SHP77 (cell line): Measurements from ENCODE around the gene NARF.
A peak's percentile ranks its signal among the peaks of the same experiment; 100 is the strongest.
"Not testable (repeated sequence)": the region's sequence is repeated elsewhere in the genome, so short reads cannot be mapped to it uniquely, and the experiment has no call there.

ENCODE experiments used
- DNase-seq, 2 experiments: peaks; one replicate each; lab custom pipeline; 2025; lab: John Stamatoyannopoulos, UW

The NARF gene

DNA sequence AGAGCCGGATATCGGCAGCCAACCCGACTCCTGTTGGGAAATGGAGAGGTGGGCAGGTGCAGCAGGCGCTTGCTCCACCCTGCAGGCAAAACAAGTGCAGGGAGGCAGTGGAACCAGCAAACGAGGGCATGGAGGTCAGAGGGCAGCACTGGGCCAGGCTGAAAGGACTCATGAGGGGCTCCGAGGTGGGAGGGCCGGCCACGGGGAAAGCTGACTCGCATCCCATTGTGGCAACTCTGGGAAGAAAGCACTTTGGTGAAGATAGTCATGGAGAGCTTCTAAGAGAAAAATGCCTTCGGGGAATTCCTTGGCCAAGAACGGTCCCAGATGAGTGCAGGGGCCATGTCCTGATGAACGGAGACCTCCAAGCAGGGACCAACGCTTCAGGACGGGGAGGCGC is 12.4 kb upstream of the NARF start:
- DNase-seq = no peak

DNA sequence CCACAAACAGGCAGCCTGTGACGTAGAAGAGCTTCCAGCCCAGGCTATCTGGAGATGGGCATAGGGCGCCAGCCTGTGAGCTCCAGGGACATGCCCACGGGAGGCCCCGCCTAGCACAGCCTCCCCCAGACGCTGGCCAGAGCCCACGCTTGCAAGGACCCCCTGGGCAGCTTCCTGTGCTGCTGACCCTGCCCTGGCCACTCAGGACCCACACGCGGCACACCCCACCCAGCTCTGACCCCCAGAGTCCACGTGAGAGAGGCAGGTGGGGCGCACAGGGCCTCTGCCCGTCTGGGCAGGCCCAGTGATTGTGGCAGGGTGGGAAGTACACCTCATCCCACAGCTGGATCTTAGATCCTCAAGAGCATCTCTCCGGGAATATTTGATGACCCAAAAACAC is 11.9 kb upstream of the NARF start:
- DNase-seq = no peak

DNA sequence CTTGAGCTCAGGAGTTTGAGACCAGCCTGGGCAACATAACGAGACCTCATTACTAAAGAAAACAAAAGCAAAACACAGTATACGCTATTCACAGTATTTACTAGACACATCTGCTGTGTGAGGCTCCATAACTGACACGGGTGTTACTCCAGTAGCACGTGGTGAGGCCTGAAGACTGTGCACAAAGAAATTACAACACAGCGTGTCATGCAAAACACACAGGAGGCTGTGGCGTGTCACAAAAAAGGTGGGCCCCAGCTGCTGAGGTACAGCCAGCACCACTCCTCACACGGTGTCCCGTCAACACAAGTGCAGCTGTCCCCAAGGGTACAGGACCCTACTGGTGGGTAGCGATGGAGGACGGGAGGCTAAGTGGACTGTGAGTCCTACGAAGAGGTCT is 10.7 kb upstream of the NARF start:
- DNase-seq = no peak

DNA sequence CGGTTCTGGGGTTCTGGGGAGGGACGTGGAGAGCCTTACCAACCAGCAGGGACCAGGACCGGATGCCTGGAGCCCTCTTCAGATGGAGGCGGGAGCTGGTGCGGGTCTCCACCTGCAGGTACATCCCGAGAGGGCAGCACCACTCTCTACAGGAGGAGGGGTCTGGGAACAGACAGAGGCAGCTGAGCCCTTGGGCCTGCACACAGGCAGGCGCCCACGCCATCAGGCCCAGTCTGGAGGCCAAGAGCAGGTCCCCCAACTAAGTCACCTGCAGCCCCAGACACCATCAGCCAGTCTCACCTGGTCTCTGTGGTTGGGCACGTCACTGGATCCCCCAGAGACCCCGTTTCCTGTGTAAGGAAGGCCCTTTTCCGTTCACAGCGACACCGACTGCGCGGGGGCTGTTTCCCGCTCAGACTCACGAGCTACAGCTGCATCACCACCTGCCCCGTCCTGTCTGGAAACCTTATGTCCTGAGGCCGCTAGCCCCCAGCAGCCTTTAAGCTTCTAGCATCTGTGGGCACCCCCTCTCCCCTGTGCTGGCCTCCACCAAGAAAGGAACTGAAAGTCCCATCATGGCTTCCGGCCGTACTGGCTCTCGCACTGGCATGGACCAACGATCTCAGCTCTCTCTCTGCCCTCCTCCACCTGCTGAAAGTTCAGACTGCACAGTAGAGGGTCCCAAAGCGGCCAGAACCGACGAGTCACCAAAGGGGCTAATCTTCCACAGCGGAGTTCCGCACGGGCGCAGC is 9.2 kb upstream of the NARF start:
- peak; percentile 55 to 75 for DNase-seq

DNA sequence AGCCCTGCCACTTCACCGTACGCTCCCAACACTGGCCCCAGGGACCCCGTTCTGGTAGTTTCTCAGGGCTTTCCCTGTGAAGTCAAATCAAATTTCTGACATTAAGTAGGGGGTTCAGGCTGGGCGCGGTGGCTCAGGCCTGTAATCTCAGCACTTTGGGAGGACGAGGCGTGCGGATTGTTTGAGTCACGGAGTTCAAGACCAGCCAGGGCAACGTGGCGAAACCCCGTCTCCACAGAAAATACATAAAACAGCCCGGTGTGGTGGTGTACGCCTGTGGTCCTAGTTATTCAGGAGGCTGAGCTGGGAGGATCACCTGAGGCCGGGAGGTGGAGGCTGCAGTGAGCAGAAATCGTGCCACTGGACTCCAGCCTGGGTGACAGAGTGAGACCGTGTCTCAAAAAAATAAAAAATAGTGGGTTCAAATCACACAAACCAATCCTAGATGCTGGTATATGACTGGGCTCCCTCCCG is 8.6 kb upstream of the NARF start:
- DNase-seq = no peak

DNA sequence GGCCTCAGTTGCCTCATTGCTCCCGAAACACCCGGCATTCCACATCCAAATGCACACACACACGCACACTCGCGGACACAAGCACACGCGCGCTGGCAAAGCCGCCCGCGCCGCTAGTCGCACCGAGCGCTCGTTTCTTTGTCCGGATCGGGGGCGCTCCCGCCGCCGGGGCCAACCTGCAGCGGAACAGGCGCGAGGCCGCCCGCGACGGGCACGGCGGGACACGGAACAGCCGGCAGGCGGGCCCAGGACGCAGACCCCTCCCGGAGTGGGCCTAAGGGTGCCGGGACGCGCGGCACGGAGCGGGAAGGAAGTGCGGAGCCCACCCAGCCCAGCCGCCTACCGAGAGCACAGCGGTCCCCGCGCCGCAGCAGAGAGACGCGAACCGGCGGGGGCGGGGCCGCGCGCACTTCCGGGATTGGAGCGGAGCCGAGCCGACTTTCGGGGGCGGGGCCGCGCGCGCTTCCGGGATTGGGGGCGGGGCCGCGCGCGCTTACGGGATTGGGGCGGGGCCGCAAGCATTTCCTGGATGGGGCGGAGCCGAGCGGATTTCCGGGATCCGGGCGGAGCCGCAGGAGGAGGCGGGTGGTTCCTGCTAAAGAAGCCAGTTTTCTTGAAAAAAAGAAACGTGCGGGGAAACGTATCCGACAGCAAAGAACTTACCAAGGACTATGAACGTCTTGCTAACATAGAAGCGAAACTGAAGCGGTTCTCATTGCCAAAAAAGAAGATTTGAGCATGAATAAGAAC is 8.0 kb upstream of the NARF start, which contains the start of gene CYBC1:
CYBC1 (minus strand) TSS at position 396 of the 750 bp plus-strand sequence. CDS start 1,498 bp downstream, outside the sequence.
- DNase-seq = peak; percentile 92 to 97

DNA sequence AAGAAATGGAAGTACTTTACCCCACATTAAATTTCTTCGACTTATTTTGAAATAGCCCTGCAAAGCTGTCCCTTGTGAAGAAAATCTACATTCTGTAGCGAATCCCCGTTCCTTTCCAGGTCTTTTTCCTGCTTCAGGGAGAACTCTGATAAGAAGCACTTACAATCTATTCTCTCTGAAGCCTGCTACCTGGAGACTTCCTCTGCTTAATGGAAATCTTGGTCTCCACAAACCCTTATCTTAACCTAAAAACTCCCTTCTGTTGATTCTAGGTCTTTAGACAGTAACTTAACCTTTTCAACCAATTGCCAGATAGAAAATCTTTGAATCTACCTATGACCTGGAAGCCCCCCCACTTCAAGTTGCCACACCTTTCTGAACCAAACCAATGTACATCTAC is 6.4 kb upstream of the NARF start:
- DNase-seq = no peak

DNA sequence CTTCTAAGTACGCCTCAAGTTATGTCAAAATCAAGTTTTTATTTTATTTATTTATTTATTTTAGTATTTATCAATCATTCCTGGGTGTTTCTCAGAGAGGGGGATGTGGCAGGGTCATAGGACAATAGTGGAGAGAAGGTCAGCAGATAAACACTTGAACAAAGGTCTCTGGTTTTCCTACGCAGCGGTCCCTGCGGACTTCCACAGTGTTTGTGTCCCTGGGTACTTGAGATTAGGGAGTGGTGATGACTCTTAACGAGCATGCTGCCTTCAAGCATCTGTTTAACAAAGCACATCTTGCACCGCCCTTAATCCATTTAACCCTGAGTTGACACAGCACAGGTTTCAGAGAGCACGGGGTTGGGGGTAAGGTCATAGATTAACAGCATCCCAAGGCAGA is 5.4 kb upstream of the NARF start:
- DNase-seq = not testable (repeated sequence)

DNA sequence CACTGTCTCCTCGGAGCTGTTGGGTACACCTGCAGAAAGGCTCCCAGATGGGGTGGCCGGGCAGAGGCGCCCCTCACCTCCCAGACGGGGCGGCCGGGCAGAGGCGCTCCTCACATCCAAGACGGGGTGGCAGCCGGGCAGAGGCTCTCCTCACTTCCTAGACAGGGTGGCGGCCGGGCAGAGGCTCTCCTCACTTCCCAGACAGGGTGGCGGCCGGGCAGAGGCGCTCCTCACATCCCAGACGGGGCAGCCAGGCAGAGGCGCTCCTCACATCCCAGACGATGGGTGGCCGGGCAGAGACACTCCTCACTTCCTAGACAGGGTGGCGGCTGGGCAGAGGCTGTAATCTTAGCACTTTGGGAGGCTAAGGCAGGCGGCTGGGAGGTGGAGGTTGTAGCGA is 4.8 kb upstream of the NARF start:
- not testable (repeated sequence) for DNase-seq

DNA sequence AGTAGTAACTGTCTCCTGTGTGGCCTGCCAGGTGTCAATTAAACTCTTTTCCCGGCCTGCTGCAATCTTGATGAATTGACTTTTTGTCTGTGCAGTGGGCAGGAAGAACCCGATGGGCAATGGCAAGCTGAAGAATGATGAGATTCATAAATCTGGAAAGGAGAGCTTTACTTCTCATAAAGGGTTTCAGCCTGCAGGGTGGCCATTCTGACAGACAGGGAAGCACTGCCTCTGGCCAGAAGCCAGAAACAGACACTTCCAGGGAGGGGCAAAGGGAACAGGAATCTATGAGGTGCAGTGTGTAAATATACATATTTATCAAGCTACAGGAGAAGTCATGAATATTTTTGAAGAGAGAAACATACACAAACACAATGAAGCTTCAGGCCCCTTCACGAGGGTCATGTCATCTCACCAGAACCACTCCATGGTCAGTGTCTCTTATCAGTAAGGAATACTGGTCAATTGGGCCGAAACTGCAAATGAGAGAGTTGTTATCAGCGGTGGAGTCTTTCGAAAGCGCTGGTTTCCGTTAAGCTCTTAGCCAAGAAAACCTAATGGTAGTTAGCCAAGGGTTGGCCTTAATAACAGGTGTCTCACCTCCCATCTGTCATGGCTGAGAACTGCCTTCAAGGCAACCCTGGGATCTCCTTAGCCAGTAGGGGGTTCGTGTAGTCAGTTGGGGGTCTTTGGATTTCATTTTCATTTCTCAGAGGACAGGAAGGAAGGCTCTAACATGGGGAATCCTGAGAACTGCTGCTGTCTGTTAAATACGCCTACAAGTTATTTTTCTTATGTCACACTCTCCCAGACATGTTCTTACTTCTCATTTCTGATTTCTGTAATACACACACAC is 1.2 kb upstream of the NARF start:
- DNase-seq = peak in 1 of 2 experiments; percentile 51

DNA sequence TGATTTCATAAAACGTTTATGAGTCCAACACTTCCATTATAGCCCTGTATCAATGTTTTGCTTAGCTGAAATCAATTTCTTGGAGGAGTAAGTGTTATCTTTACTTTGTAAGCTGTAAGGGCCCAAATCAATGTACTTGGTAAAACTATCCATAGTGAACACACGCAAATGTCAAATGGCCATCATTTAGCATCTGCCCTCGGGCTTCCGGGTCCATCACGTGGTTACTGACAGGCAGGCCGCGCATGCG is 687 bp upstream of the NARF start:
- DNase-seq = peak; percentile 94 to 97

DNA sequence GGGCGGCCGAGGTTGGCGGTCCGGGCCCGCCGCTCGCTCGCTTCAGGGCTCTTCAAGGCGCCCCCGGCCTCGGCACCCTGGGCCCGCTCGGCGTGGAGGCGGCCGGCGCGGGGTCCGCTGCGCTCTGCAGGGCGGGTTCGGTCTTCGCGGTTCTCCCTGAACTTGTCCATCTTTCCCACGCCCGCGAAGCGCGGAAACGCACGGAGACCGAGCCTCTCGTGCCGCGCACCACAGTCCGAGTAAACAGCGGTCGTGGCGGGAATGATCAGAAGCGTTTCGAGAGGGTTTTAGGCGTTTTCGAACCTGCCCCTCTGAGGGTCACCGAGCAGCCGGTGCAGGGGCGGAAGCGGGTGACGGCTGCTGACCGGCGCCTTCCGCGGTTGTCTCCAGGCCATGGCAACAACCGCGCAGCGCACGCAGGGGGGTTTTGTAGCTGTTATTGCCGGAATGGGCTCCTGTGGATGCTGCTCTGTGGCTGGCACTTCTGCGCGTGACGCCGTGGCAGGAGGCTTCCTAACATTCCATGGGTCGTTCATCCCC is 414 bp downstream of the NARF start:
- DNase-seq = peak in 1 of 2 experiments; percentile 40

DNA sequence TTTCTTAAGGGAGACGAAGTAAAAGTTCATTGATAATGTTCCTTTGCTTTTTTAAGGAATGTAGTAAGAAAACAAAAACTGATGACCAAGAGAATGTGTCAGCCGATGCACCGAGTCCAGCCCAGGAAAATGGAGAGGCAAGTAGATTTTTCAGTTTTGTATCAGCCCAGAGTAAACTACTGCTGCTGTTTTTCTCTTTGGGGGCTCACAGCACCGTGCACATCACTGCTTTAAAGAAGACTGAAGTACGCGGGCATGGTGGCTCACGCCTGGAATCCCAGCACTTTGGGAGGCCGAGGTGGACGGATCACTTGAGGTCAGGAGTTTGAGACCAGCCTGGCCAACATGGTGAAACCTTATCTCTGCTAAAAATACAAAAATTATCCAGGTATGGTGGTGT is 1.4 kb downstream of the NARF start:
- not testable (repeated sequence) for DNase-seq

DNA sequence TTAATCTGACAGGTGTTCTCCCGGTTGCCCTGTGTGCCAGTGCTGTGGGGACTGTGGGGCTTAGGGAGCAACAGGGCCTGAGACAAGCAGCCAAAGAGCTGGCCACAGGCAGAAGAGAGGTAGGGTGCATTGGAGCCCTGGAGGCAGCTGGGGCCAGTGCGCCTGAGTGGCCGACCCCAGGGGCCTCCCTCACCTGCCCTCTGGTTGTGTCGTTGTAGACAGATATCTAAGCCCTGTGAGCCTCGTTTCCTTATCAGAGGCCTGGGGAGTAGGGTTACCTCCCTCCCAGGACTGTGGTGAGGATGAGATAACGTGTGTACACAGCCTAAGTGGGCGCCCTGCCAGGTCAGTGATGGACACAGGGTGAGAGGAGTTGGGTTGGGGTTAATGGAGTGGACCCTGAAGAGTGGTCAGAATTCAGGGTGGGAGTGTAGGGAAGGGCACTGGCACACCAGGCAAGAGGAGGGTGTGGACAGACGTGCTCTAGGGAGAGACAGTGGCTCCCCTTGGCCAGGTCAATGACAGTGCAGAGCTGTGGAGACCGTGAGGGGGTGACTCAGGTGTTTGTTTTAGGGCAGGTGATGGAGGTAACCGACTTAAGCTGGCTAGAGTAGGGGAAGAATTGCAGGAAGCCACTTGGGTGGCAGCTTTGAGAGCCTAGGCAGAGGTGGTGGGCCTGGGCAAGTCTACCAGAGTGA is 3.4 kb downstream of the NARF start:
- DNase-seq = no peak

DNA sequence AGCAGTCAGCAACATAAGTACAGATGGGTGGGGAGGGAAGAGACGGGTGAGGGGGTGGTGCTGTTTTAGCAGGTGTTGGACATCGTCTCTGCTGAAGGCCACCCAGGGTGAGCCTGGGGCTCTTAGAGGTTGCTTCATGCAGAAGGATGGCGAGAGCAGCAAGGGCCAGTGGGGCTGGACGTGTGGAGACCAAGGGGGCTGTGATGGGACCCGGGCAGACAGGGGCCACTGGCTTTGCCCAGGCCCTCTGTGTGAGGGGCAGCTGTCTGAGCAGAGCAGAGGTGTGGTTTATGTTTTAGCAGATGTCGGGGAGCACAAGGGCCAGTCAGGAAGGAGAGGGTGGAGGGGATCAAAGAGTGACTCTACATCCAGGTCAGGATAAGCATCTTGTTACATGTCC is 4.8 kb downstream of the NARF start:
- DNase-seq = no peak

DNA sequence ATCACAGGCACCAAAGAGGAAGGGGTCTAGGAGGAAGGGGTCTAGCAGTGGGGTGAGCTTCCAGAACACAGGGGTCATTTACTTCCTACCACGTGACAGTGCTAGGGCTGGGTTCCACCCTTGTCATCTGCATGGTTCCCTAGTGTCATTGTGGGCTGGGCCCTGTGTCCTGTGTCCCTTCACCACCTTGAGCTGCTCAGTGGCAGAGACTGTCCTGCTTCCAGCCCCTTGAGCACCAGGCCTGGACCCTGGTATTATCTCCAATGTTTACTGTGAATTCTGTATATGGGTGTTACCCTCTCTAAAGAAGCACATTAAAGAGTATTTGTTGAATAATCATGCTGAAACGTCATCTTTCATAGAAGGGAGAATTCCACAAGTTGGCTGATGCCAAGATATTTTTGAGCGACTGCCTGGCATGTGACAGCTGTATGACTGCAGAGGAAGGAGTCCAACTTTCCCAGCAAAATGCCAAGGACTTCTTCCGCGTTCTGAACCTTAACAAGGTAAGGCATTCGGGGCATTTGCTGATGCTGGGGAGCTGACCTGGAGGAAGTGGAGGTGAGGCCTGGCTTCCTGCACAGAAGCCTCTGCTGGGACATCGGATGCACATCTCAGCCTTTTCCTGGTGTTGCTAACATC is 5.5 kb downstream of the NARF start:
- no peak for DNase-seq

DNA sequence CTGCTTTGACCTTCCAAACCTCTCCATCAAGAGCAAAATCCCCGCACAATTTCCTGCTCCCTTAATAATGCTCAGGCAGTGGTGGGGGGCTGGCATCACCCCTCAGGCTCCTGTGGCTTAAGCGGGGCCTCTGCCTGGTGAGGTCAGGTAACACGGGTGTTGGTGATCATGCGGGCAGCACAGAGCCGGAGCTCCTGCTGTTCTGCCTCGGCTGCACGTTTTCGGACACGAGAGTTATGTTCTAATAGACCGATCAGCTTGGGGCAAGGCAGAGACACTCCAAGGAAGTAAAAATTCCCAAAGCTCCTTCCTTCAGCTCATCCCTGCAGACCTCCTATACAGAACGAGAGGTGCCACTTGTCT is 6.0 kb downstream of the NARF start:
- DNase-seq = no peak

DNA sequence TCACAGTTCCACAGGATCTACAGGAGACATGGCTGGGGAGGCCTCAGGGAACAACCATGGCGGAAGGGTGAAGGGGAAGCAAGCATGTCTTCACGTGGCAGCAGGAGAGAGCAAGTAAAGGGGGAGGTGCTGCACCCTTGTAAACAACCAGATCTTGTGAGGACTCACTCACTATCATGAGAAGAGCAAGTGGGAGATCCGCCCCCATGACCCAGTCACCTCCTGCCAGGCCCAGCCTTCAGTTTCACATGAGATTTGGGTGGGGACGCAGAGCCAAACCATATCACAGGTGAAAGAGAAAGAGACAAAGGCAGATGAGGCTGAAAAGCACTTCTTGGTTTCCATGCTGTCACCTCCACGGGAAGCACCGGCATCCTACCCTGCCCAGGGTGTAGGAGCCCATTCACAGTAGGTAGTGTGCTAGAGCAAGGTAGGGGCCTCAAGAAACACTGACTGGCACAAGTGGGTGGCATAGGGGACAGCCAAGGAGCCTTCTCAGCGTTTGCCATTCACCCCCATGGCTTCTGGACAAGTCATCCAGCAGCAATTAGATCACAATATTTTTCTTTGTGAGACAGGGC is 6.6 kb downstream of the NARF start:
- no peak for DNase-seq

DNA sequence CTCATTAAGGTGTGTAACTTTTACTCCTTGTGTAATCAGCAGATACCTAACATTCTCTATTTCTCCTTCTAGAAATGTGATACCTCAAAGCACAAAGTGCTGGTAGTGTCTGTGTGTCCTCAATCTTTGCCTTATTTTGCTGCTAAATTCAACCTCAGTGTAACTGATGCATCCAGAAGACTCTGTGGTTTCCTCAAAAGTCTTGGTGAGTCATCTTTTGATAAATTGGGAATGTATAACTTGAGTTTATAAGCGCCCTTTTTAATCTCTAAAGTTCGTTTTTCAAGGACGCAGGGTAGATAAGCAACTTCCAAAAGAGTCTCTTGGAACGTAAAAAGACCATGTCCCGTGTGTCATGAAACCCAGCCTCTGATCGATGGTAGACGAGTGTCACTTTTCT is 10.2 kb downstream of the NARF start:
- DNase-seq = no peak

DNA sequence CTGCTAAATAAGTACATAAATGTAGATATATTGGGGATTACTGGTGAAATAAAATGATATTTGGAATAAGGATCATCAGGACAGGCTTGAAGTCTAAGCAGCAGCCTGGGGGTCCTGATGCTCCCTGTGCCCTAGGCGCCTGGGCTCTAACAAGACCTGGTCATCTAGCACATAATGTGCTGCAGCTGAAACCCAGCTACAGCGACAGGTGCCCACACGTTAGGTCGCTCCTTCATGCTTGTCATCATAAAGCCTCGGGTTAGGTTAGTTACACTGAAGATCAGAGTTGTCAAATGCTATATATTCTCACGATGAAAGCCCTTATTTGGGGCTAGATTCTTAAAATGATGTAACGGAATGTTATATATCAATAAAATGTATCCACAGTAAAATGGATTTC is 11.5 kb downstream of the NARF start:
- no peak for DNase-seq
